ENCODE measurements around the gene BTK.
A peak's percentile ranks its signal among the peaks of the same experiment; 100 is the strongest.

Gene BTK

GRCh38 chrX:101393530-101394305 is 7.7 kb upstream of the BTK start:
- no peak for DNase-seq

- DNase-seq: no peak
Observed at GRCh38 chrX:101391831-101392230, 5.8 kb upstream of the BTK start.

DNA sequence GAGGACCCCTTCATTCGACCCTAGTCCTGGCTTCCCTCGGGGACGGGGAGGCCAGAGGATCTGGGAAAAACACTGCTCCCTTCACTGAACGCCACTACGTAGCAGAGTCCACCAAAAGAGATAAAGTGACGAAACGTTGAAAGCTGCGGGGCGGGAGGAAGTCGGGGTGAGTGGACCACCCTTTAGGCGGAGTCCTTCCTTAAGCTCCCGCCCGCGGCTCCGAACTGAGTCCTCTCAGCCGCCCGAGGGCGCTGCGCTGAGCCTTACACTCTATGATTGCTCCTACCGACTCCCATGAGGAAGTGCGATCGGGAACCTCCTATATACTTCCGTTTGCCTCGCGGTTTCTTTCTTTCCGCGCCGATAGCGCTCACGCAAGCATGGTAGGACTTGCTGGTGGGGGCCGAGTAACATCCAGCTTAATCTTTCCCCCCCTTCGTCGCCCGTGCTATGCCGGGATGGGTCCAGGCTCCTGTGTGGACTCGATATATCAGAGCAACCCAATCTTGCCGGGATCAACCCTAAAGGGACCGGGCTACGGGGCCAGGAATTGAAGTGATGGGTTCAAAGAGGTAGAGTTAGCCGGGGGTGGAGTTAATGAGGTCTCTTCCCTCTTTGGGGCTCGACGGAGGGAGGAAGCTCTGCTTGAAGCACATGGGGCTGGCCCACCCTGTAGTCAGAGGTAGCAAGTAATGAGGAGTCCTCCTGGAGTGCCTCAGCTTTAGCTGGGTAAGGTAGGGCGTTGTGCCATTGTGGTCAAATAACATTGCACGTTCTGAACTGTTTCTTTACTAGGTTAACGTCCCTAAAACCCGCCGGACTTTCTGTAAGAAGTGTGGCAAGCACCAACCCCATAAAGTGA is 4.9 kb upstream of the BTK start, which contains the start of gene RPL36A:
RPL36A (plus strand) TSS at position 348 of the 862 bp plus-strand sequence; CDS start at position 381, 33 bp downstream.
- peak; percentile 93 for DNase-seq

DNA sequence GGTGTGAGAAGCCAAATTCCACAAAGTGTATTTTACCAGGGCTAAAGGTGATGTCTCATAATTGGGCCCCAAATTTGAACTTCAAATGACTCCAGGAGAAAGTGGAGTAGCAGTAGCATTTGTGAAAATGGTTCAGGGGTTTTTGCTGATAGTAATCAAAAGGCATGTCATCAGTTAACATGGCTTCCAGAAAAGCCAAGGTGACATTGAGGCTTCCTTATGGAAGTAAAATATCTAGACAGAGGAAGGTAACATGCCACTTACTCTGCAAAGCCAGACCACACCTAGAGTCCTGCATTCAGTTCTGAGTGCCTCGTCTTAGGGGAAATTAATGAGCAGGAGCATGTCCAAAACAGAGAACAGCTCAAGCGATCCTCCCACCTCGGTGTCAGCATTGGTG is 2.6 kb upstream of the BTK start:
- DNase-seq: no peak

DNA sequence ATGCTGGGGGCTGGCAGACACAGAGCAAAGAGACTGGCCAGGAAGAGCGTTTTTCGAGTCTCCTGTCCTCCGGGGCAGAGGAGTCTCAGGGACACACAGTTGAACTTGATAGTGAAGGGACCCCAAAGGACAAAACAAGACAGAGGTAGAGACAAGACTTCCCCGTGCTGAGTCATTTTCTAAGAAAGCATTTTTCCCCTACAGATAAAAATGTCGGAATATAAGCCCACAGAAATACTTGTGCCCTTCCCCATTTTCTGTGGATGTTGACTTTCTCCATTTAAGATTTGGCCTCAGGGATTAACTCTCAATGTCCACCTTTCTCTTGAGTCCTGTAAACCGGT is 523 bp upstream of the BTK start:
- no peak for DNase-seq

DNA sequence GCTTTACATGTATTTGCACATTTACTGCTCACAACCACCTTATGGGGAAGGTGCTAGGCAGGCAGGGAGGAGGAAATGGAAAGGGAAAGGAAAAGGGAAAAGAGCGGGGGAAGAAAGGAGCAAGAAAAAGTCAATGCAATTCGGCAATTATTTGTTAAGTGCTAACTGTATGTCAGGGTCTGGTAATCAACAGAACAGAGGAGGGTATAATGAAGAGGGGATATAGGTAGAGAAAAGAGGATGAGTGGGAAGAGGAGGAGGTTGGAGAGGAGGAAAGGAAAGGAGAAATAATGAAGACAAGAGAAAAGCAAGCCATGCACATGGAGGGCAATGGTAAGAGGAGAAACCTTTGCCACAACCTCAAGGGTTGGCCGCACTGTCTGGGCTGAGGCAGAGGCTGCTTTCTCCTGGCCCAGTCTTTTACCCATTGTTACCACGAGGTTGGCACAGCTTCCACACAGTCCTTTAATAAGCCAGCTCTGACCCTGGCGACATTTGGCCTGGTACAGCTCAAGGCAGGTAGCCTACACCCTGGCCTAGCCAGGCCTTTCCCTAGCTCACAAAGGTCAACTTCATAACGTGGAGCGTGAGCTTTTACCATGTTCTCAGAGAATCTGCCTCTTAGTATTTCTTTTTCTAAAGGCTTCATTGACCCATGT is 836 bp downstream of the BTK start:
- no peak for DNase-seq

- DNase-seq: peak; percentile 37
Observed at GRCh38 chrX:101383679-101384205, 2.2 kb downstream of the BTK start.

GRCh38 chrX:101377547-101377946 is 8.4 kb downstream of the BTK start:
- no peak for DNase-seq

- DNase-seq: peak; percentile 7
Observed at GRCh38 chrX:101370888-101371504, 15.0 kb downstream of the BTK start.

- DNase-seq: no peak
Observed at GRCh38 chrX:101369687-101370086, 16.3 kb downstream of the BTK start.

DNA sequence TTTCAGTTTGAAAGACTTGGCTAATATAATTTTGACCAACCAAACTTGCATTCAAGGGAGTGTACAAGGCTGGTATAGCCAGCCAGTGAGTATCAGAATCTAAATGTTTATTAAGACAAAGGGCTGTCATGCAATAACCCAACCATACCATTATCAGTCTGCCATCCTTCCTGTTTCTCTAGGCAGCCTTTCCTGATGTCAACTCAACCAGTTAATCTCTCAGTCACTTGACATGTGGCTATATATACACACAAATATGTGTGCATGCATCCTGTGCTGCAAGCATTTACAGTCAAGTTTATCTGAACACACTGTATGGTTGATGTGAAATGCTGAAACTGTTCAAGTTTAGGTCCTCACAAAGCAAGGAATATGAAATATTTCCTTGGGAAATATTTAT is 17.2 kb downstream of the BTK start:
- no peak for DNase-seq

- no peak for DNase-seq
Observed at GRCh38 chrX:101365301-101365795, 20.6 kb downstream of the BTK start.

DNA sequence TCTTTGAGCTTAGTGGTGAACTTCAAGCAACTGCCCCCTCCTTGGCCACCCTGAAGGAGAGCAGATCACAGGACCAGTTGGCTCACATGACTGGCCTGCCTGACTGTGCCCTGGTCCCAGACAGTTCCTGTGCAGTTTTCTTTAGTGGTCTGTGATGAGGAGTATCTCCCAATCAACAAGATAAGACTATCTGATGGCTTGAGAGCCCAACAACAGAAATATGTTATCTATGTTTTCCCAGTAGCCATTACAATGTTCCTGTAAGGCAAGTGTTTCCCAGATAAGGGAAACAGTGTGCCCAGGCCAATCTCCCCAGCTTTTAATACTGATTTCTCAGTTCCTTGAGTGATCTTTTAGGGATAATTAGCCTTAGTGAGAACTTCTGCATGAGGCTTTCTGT is 23.2 kb downstream of the BTK start:
- no peak for DNase-seq

DNA sequence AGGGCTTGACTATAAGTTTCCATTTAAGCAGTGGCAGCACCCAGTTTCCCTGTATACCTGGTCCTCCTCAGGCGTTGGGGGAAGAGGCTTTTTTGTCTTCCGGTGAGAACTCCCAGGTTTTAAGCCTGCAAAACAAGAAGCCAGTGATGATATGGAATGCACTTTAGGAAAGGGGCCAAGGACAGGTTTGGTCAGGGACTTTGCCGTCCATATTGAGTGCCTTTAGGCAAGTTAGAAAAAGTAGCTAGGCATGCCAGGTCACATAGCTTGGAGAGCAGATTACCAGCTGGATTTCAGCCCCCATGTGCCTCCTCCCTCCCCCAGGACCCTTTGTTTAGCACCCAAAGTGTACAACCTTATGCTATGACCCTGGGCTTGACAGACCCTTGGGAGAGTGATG is 23.9 kb downstream of the BTK start:
- DNase-seq: no peak

- DNase-seq: no peak
Observed at GRCh38 chrX:101360390-101360789, 25.6 kb downstream of the BTK start.

- DNase-seq: no peak
Observed at GRCh38 chrX:101359966-101360365, 26.0 kb downstream of the BTK start.

GRCh38 chrX:101357166-101357795 is 28.7 kb downstream of the BTK start:
- peak; percentile 3 for DNase-seq

GRCh38 chrX:101349193-101349562 is 36.8 kb downstream of the BTK start:
- no peak for DNase-seq

DNA sequence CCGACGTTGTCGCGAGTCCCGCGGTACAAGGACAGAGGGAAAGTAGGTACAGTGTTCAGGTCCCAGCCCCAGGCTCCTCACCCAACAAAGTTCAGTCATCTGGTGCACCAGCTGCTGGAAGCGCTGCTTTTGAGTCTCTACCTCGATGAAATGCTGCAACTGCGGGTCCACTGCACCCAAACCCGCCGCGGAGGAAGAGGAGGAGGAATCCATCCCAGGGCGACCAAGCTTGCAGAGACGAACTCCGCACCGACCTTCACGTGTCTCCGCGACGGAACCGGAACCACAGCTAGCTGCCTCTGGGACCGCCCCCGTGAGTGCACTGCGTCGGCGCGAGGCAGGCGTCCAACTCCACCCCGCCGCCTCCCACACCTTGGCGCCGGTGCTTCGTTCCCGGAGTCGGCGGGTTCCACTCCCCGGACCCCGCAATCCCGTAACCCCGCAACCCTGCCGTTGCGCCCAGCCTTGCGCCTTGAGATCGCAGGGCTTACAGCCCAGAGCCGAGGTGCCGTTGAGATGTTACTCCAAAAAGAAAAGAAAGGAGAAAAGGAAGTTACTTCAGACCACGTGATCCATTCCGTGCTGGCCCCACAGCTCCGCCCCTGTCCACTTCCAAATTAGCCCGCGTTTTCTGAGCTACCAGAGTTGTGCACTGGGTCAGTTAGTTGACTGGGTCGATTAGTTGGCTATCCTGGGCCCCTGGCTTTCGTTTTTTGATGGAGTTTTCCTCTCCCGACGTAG is 37.4 kb downstream of the BTK start, which contains the start of gene TIMM8A:
TIMM8A (minus strand) TSS at position 291 of the 741 bp plus-strand sequence; CDS start at position 213, 78 bp downstream.
- DNase-seq: peak; percentile 82

- peak; percentile 9 for DNase-seq
Observed at GRCh38 chrX:101347859-101348451, 38.0 kb downstream of the BTK start.

GRCh38 chrX:101337776-101338271 is 48.2 kb downstream of the BTK start:
- DNase-seq: no peak
